ENCODE measurements around the gene TNPO3. TPM values are rescaled to one million over a fixed set of nuclear protein-coding genes. Genes with fewer than 3 reads are reported as not detected.
"Not testable (repeated sequence)": the region's sequence is repeated elsewhere in the genome, so short reads cannot be mapped to it uniquely, and the experiment has no call there.

TNPO3 gene
- total RNA-seq, 4 donors from 2014 or later = 30.8 to 43.4 (median 34.4) TPM

GRCh38 chr7:128997181-128997580 lies 57.7 kb downstream of the TNPO3 start:
- 64% methylated on average over 5 of the region's 5 CpGs for WGBS
- Histone ChIP-seq H3K9me3 (no peaks in the 10 kb centered on the region), H3K27ac (no peak overlapping the region), H3K36me3 (peaks cover 74% of the 10 kb centered on the region), H3K4me3 (no peak overlapping the region), H3K27me3 (no peaks in the 10 kb centered on the region), H3K4me1 (no peaks in the 10 kb centered on the region)
- TF ChIP-seq EP300 (IDR thresholded peaks at IDR 0.05) (no peak), CTCF (IDR thresholded peaks at IDR 0.05) (no peak), POLR2A (IDR thresholded peaks at IDR 0.05) (no peak), POLR2AphosphoS5 (IDR thresholded peaks at IDR 0.05) (no peak)
- DNase-seq (ENCODE audit: low spot score in 2 of 2) = no peak

GRCh38 chr7:128994560-128994959 lies 60.4 kb downstream of the TNPO3 start:
- not testable (repeated sequence) for H3K27me3 ChIP-seq; H3K27ac ChIP-seq; H3K9me3 ChIP-seq; H3K4me1 ChIP-seq; DNase-seq (ENCODE audit: low spot score in 2 of 2); H3K4me3 ChIP-seq
- 94% methylated on average over 8 of the region's 8 CpGs for WGBS
- H3K36me3 ChIP-seq = peaks cover 67% of the 10 kb centered on the region

- Histone ChIP-seq H3K4me1 (no peaks in the 10 kb centered on the region), H3K4me3 (no peak overlapping the region), H3K9me3 (no peaks in the 10 kb centered on the region), H3K36me3 (peaks cover 67% of the 10 kb centered on the region), H3K27me3 (no peaks in the 10 kb centered on the region), H3K27ac (no peak overlapping the region)
- 85% methylated on average over 2 of the region's 2 CpGs for WGBS
- no peak for DNase-seq (ENCODE audit: low spot score in 2 of 2)
- TF ChIP-seq CTCF (IDR thresholded peaks at IDR 0.05) (no peak), EP300 (IDR thresholded peaks at IDR 0.05) (no peak), POLR2A (IDR thresholded peaks at IDR 0.05) (no peak), POLR2AphosphoS5 (IDR thresholded peaks at IDR 0.05) (no peak)
Measured at GRCh38 chr7:128993419-128993818, 61.5 kb downstream of the TNPO3 start.

- Histone ChIP-seq H3K27ac (no peak overlapping the region), H3K9me3 (no peaks in the 10 kb centered on the region), H3K4me1 (no peaks in the 10 kb centered on the region), H3K27me3 (no peaks in the 10 kb centered on the region), H3K4me3 (no peak overlapping the region), H3K36me3 (peaks cover 78% of the 10 kb centered on the region)
- TF ChIP-seq EP300 (IDR thresholded peaks at IDR 0.05) = no peak
- TF ChIP-seq POLR2A (IDR thresholded peaks at IDR 0.05) = no peak
- no peak for TF ChIP-seq POLR2AphosphoS5 (IDR thresholded peaks at IDR 0.05)
- TF ChIP-seq CTCF (IDR thresholded peaks at IDR 0.05) = no peak
- no peak for DNase-seq (ENCODE audit: low spot score in 2 of 2)
- WGBS = 85% methylated on average over 9 of the region's 9 CpGs
Measured at GRCh38 chr7:128989961-128990360, 65.0 kb downstream of the TNPO3 start.

- H3K9me3 ChIP-seq = no peaks in the 10 kb centered on the region
- H3K27me3 ChIP-seq = no peaks in the 10 kb centered on the region
- H3K4me1 ChIP-seq = no peaks in the 10 kb centered on the region
- DNase-seq (ENCODE audit: low spot score in 2 of 2) = no peak
- peaks cover 77% of the 10 kb centered on the region for H3K36me3 ChIP-seq
- H3K27ac ChIP-seq = no peak overlapping the region
- TF ChIP-seq CTCF (IDR thresholded peaks at IDR 0.05) = no peak
- TF ChIP-seq POLR2A (IDR thresholded peaks at IDR 0.05) = no peak
- TF ChIP-seq POLR2AphosphoS5 (IDR thresholded peaks at IDR 0.05) = no peak
- no peak for TF ChIP-seq EP300 (IDR thresholded peaks at IDR 0.05)
- H3K4me3 ChIP-seq = no peak overlapping the region
Measured at GRCh38 chr7:128988372-128988771, 66.5 kb downstream of the TNPO3 start.

GRCh38 chr7:128986609-128987008 lies 68.3 kb downstream of the TNPO3 start:
- Histone ChIP-seq H3K27ac (no peak overlapping the region), H3K36me3 (peaks cover 84% of the 10 kb centered on the region), H3K9me3 (no peaks in the 10 kb centered on the region), H3K4me3 (no peak overlapping the region), H3K4me1 (no peaks in the 10 kb centered on the region), H3K27me3 (no peaks in the 10 kb centered on the region)
- TF ChIP-seq CTCF (IDR thresholded peaks at IDR 0.05) (no peak), POLR2AphosphoS5 (IDR thresholded peaks at IDR 0.05) (no peak), EP300 (IDR thresholded peaks at IDR 0.05) (no peak), POLR2A (IDR thresholded peaks at IDR 0.05) (no peak)
- DNase-seq (ENCODE audit: low spot score in 2 of 2) = no peak
- 87% methylated on average over 3 of the region's 3 CpGs for WGBS

All from suprapubic skin (tissue), 4 donors.